ENCODE results near the gene VSTM2B.
"Not testable (repeated sequence)": the region's sequence is repeated elsewhere in the genome, so short reads cannot be mapped to it uniquely, and the experiment has no call there.

VSTM2B gene

DNA sequence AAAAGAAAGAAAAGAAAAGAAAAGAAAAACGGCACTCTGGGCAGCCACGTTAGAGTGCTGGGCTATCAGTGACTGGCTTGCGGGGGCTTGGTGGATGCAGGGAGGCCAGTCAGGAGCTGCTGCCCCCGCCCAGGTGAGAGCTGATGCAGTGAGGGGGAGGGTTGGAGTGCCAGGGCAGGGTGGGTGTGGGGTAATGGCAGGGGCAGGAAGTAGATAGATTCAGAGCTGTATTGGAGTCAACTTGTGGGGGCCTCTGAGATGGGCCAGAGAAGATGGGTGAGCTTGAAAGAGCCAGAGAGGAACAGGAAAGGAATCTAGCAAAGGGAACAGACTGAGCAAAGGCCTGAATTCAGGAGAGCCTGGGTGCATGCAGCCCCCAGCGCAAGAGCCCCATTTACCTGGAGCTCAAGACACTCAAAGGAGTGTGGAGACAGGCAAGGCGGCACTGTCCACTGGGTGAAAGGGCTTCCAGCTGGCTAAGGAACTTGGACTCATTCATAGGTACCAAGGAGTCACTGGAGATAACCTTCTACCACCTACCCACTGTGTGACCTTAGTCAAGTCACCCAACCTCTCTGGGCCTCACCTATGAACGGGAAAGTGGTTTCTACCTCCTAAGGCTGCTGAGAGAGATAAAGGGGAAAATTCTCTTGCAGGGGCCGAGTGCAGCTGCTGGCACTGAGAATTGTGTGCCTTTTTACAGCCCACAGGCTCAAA is 20.2 kb downstream of the VSTM2B start:
- DNase-seq (ENCODE audit: low spot score): no peak

GRCh38 chr19:29546583-29547190 is 20.9 kb downstream of the VSTM2B start:
- DNase-seq (ENCODE audit: low spot score): no peak

DNA sequence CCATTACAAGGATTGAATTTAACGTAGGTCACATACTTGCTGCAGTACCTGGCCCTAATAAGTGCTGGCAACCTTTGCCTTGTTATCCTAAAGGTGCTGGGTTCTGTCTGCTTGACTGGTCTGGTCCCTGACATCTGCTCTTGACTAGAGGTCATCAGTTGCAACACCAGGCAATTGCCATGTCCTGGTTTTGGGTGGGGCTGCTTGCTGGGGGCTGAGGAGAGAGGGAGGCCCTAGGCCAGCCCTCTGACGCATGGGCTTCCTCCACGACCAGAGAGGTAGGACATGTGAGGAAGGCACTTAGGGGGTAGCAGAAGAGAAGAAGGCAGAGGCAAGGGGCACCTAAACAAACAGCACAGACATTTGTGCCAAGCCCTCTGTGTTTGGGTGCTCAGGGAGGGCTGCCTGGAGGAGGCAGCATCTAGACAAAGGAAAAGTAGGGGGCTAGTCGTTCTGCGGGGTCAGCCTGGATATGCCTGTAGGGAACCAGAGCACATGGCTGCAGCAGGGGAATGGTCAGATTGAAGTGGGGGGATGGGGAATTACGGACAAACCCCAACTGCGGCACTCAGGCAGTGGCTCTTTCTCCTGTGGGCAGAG is 21.7 kb downstream of the VSTM2B start:
- DNase-seq (ENCODE audit: low spot score): no peak

DNA sequence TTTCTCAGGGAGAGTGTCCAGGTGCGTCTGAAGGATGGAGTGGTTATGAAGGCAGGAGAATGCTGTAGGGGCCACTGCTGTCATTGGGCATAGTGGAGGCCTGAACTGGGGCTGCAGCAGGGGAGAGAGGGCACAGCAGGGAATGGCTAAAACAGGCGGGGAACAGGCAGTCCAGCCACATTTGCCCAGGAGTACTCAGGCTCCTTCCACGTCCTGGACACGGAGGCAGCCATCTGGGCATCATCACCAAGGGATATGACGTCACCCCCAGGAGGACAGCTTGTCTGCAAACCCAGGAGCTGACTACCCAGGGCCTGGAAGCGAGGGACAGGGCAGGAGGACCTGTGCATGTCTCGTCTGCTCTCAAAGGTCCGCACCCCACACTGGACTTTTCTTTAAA is 22.2 kb downstream of the VSTM2B start:
- DNase-seq (ENCODE audit: low spot score): no peak

DNA sequence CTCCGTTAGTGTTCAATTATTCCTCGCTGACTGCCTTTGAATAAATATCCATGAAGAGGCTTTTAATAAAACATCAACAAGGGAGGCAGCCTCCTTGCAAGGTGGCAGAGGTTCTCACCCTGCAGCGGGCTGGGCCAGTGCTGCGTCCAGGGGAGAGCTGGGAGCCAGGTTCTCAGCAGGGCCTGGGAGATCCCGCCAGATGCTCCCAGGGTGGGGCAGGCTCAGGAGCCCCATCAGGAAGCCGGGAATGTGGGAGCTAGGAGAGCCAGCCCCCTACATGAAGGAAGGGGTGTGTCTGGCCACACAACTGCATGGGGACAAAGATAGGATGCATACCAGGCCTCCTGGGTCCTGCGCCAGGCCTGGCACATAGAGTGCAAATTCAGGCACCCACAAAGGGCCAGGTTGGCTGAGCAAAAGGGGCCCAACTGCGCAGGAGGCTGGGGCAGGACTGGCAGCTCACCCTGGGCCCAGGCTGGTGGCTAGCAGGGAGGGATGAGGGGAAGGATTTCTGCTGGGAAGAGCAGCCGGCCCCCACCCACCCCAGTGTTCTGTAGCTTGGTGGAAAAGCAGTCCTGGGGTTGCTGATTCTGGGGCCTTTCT is 22.8 kb downstream of the VSTM2B start:
- no peak for DNase-seq (ENCODE audit: low spot score)

GRCh38 chr19:29549105-29550070 is 23.6 kb downstream of the VSTM2B start:
- no peak for DNase-seq (ENCODE audit: low spot score)

GRCh38 chr19:29550896-29551295 is 25.1 kb downstream of the VSTM2B start:
- DNase-seq (ENCODE audit: low spot score): no peak

- no peak for DNase-seq (ENCODE audit: low spot score)
These were observed 26.0 kb downstream of the VSTM2B start for GRCh38 chr19:29551774-29552173.

DNA sequence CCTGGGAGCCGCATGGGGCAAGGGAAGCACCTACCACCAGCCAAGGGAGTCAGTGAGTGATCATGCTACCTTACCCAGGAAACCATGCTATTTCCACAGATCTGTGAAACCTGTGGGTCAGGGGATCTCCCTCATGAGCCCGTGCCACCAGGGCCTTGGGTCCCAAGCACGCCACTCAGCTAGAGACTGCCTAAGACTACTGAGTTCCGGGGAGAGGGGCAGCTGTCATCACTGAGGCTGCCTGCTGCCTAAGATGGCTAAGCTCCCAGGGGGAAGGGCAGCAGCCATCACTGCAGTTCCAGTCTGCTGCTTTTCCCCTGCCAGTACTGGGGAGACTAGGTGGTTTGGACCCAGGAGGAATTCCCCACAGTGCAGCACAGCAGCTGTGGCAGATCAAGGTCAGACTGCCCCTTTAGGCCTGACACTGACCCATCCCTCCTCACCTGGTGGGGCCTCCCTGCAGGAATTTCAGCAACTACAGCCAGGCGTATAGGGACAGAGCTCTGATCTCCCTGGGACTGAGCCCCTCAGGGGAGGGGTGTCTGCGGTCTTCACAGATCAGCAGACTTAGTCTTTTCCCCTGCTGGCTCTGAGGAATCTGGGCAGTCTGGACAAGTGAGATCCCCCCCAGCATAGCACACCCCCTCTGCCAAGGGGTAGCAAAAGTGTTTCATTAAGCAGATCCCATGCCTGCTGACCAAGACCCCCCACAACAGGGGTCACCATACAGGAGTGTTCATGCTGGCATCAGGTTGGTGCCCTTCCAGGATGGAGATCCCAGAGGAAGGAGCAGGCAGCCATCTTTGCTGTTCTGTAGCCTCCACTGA is 26.9 kb downstream of the VSTM2B start:
- DNase-seq (ENCODE audit: low spot score): no peak

- DNase-seq (ENCODE audit: low spot score): no peak
These were observed 28.4 kb downstream of the VSTM2B start for GRCh38 chr19:29554149-29554548.

DNA sequence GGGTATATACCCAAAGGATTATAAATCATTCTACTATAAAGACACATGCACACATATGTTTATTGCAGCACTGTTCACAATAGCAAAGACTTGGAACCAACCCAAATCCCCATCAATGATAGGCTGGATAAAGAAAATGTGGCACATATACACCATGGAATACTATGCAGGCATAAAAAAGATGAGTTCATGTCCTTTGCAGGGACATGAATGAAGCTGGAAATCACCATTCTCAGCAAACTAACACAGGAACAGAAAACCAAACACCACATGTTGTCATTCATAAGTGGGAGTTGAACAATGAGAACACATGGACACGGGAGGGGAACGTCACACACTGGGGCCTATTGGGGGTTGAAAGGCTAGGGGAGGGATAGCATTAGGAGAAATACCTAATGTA is 33.3 kb downstream of the VSTM2B start:
- DNase-seq (ENCODE audit: low spot score): not testable (repeated sequence)

GRCh38 chr19:29559743-29560142 is 33.9 kb downstream of the VSTM2B start:
- no peak for DNase-seq (ENCODE audit: low spot score)

- no peak for DNase-seq (ENCODE audit: low spot score)
These were observed 34.7 kb downstream of the VSTM2B start for GRCh38 chr19:29560313-29561075.

- DNase-seq (ENCODE audit: low spot score): no peak
These were observed 35.8 kb downstream of the VSTM2B start for GRCh38 chr19:29561601-29562000.

DNA sequence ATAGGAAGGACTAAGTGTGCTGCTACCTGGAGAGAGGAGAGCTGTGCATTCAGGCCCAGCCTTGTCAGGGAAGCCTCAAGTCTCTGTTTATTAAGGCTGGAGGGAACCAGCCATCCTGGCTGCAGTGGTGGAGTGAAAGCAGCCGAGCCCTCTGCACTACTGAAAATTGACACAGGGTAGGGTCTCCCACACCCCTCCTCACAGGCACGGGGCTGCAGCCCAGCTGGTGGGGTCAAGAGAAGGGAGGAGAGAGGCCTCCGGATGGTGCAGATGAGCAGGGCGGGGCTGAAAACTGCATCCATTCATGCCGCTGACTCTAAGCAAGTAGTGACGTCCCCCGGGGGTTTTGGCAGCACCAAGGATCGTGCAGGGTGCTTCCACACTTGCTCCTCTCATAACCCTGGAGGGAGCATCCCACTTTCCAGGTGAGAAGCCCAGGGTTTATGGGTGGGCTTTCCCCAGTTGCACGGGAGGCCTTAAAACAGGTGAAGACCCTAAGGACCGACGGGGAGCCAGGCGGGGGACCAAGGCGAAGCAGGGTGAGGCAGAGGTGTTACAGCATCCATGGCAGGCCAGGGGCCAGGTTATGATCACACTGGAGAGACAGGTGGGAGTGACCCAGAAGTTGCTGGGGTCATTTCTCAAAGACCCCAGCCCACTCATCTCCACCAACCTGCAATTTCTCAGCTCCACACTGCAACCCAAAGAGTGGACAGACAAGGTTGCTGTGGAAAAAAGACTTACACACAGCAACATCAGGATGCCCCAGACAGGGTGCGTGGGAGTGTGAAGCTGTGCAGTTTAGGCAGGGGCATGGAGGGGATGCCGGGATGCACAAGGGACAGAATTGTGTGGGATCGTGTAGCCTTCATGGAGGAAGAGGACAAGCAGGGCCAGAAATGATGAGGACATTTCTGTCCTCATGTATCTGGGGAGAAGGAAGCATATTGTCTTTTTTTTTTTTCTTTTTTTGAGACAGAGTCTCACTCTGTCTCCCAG is 36.8 kb downstream of the VSTM2B start:
- DNase-seq (ENCODE audit: low spot score): no peak

GRCh38 chr19:29563486-29564101 is 37.8 kb downstream of the VSTM2B start:
- DNase-seq (ENCODE audit: low spot score): no peak

GRCh38 chr19:29564574-29565005 is 38.8 kb downstream of the VSTM2B start:
- DNase-seq (ENCODE audit: low spot score): no peak

GRCh38 chr19:29565171-29565570 is 39.4 kb downstream of the VSTM2B start:
- no peak for DNase-seq (ENCODE audit: low spot score)

All from CD4-positive, alpha-beta T cell treated with Interleukin-6 at 100 ng/mL for 8 hours (primary cell).